HepG2 (cell line): ENCODE measurements around the gene RPL35. TPM values are rescaled to one million over a fixed set of nuclear protein-coding genes. Genes with fewer than 3 reads are reported as not detected.

Experiments
- ATAC-seq: fragments of 200-7000 bp; cut with Tn5 transposase; 3 replicates; pipeline ENCODE4 v1.9.1; 2020; ENCODE audit warnings: mild to moderate bottlenecking, moderate library complexity
- BruUV-seq: library from RNA; stranded (reverse); fragments of 400-500 nt; replicated peaks from 2 replicates; lab custom pipeline; 2021; lab: Mats Ljungman, UMichigan
- CTCF ChIA-PET: fragments of 300-600 bp; formaldehyde crosslinking; extraction: SDS; loops from one replicate; lab custom pipeline; 2021; ENCODE audit warnings: low total read pairs, inconsistent platforms, low intra/inter-chr PET ratio; lab: Yijun Ruan, JAX
- POLR2A ChIA-PET: fragments of 350-600 bp; sonication (Branson Sonifier 250); formaldehyde crosslinking; loops from one replicate; lab custom pipeline; 2020; ENCODE audit warnings: antibody characterized with exemption, inconsistent platforms; lab: Yijun Ruan, JAX
- DNase-seq: peaks from one replicate; pipeline ENCODE4 v3.0.0-alpha.2; 2015; ENCODE audit warnings: low spot score
- FAIRE-seq: peaks from 3 replicates; lab custom pipeline; 2011; peaks lifted over from hg19 to GRCh38; lab: Jason Lieb, UNC
- H2AFZ ChIP-seq: one replicate; pipeline ENCODE4 v1.6.1; 2011; ENCODE audit warnings: low read length, inconsistent platforms
- H3K27ac ChIP-seq: fragments of 300-600 bp; 3 replicates; pipeline ENCODE4 v1.8.0; 2011; ENCODE audit warnings: mixed run types, mild to moderate bottlenecking, mixed read lengths, low read length, inconsistent platforms; ENCODE audit not compliant: insufficient read depth; ENCODE audit errors: extremely low read length
- H3K27me3 ChIP-seq, 2 experiments: fragments of 200-600 bp in 1 of 2; 2 replicates in 1 of 2; 3 replicates in 1 of 2; pipeline versions ENCODE4 v1.6.0 to v1.8.0; 2011; ENCODE audit warnings: low read length in 2 of 2, mild to moderate bottlenecking in 2 of 2, moderate library complexity in 2 of 2, inconsistent platforms in 1 of 2; ENCODE audit not compliant: insufficient read depth in 2 of 2, control insufficient read depth in 1 of 2
- H3K36me3 ChIP-seq, 2 experiments: fragments of 200-600 bp in 1 of 2; replicated peaks in 1 of 2; 2 replicates in 1 of 2; 3 replicates in 1 of 2; pipeline versions ENCODE4 v1.5.1 to v1.8.0; 2011; ENCODE audit warnings: low read length in 2 of 2, inconsistent platforms in 1 of 2; ENCODE audit not compliant: insufficient read depth in 2 of 2, control insufficient read depth in 1 of 2
- H3K4me1 ChIP-seq: 2 replicates; pipeline ENCODE4 v1.5.1; 2012; ENCODE audit warnings: low read length, inconsistent platforms; ENCODE audit not compliant: insufficient read depth
- H3K4me2 ChIP-seq: 2 replicates; pipeline ENCODE4 v1.6.0; 2011; ENCODE audit warnings: low read depth, low read length, inconsistent platforms
- H3K4me3 ChIP-seq, 3 experiments: fragments of 200-600 bp in 1 of 3; sonication (generic), shearing (Covaris generic) in 1 of 3; replicated peaks in 1 of 3; 2 replicates each; pipeline ENCODE4 v1.5.1; 2011 to 2016; ENCODE audit warnings: low read length in 3 of 3, inconsistent platforms in 2 of 3, low read depth in 2 of 3, mild to moderate bottlenecking in 2 of 3, control low read depth in 1 of 3, mixed read lengths in 1 of 3; ENCODE audit not compliant: insufficient read depth in 1 of 3
- H3K79me2 ChIP-seq: one replicate; pipeline ENCODE4 v1.6.1; 2011; ENCODE audit warnings: low read length, inconsistent platforms; ENCODE audit not compliant: insufficient read depth
- H3K9ac ChIP-seq: 2 replicates; pipeline ENCODE4 v1.6.0; 2011; ENCODE audit warnings: mild to moderate bottlenecking, low read depth, low read length, inconsistent platforms; ENCODE audit not compliant: insufficient read depth
- H3K9me3 ChIP-seq: 2 replicates; pipeline ENCODE4 v1.5.1; 2012; ENCODE audit warnings: mild to moderate bottlenecking, low read length
- H4K20me1 ChIP-seq: 2 replicates; pipeline ENCODE4 v1.6.0; 2011; ENCODE audit warnings: inconsistent platforms, mild to moderate bottlenecking, low read length, moderate library complexity; ENCODE audit not compliant: insufficient read depth
- GPBP1L1 ChIP-seq: sonication (generic); formaldehyde crosslinking; IDR thresholded peaks from 2 replicates; pipeline ENCODE4 v1.5.0; 2020; ENCODE audit warnings: mild to moderate bottlenecking, missing genetic modification reagents
- HMGA1 ChIP-seq: sonication (generic); formaldehyde crosslinking; conservative IDR thresholded peaks from 2 replicates; pipeline ENCODE4 v1.4.0; 2020; ENCODE audit warnings: missing genetic modification reagents
- HNRNPK ChIP-seq: fragments of 200-400 bp; formaldehyde crosslinking; IDR thresholded peaks from 2 replicates; pipeline ENCODE4 v1.6.1; 2018; ENCODE audit warnings: low read length, low read depth, moderate library complexity, mild to moderate bottlenecking; ENCODE audit not compliant: poor library complexity, severe bottlenecking
- HOMEZ ChIP-seq: IDR thresholded peaks from 2 replicates; pipeline ENCODE4 v1.6.1; 2016; ENCODE audit warnings: low read depth
- JDP2 ChIP-seq: sonication (generic); formaldehyde crosslinking; IDR thresholded peaks from 2 replicates; pipeline ENCODE4 v1.8.1; 2022; ENCODE audit warnings: missing genetic modification reagents, borderline replicate concordance
- RELA ChIP-seq: sonication (generic); formaldehyde crosslinking; IDR thresholded peaks from 2 replicates; pipeline ENCODE4 v1.4.0; 2020; ENCODE audit warnings: missing genetic modification reagents
- TEAD2 ChIP-seq: sonication (generic); formaldehyde crosslinking; IDR thresholded peaks from 2 replicates; pipeline ENCODE4 v1.9.0; 2021; ENCODE audit warnings: missing genetic modification reagents
- UBTF ChIP-seq: sonication (generic); formaldehyde crosslinking; IDR thresholded peaks from 2 replicates; pipeline ENCODE4 v1.4.0; 2020; ENCODE audit warnings: mild to moderate bottlenecking, missing genetic modification reagents
- YY1 ChIP-seq: IDR thresholded peaks from 2 replicates; pipeline ENCODE4 v1.6.1; 2011; ENCODE audit warnings: low read length, low read depth, moderate library complexity, mild to moderate bottlenecking; ENCODE audit not compliant: insufficient read depth, insufficient replicate concordance
- ZFP1 ChIP-seq: IDR thresholded peaks from 2 replicates; pipeline ENCODE4 v1.6.1; 2016
- ZNF235 ChIP-seq: sonication (generic); formaldehyde crosslinking; IDR thresholded peaks from 2 replicates; pipeline ENCODE4 v1.8.1; 2023; ENCODE audit warnings: mild to moderate bottlenecking, missing genetic modification reagents, borderline replicate concordance
- ZNF644 ChIP-seq: IDR thresholded peaks from 2 replicates; pipeline ENCODE4 v1.6.1; 2016; ENCODE audit warnings: low read depth
- ZNF737 ChIP-seq: sonication (generic); formaldehyde crosslinking; IDR thresholded peaks from 2 replicates; pipeline ENCODE4 v1.5.0; 2020; ENCODE audit warnings: missing genetic modification reagents, mild to moderate bottlenecking, borderline replicate concordance
- WGBS: methylation state at CpG from one replicate; pipeline ENCODE4 v1.1.6; 2017; ENCODE audit warnings: low lambda C conversion rate; 5-methylcytosine and 5-hydroxymethylcytosine counted together
- in situ Hi-C: cut with HindIII; loops from 2 replicates; pipeline ENCODE4 v1.10.0; 2017; ENCODE audit warnings: low pct_unique_long_range_greater_than_20kb; ENCODE audit not compliant: extremely low pct_ligation_motif_present
- intact Hi-C: fragments of 100-400 bp; cut with micrococcal nuclease; formaldehyde crosslinking; loops from one replicate; pipeline ENCODE4 v1.10.0; 2022; ENCODE audit not compliant: unreplicated experiment
- polyA plus RNA-seq, 8 experiments: library from polyadenylated mRNA; depleted of rRNA in 3 of 8; stranded (reverse) in 7 of 8; unstranded in 1 of 8; fragments of >200 nt; fragmentation: Illumina TruSeq in 4 of 8; extraction: Trizol in 4 of 8; gene quantifications; 2 replicates each; pipeline versions ENCODE4 v1.2.1 to v1.2.3, GENCODE V29; 2011 to 2016; ENCODE audit warnings: low read depth in 4 of 8, missing spikeins in 1 of 8, mixed read lengths in 1 of 8; ENCODE audit not compliant: insufficient read depth in 1 of 8
- total RNA-seq, 5 experiments: library from RNA; depleted of rRNA; stranded (reverse); fragments of >200 nt; fragmentation: Illumina TruSeq; extraction: Trizol; gene quantifications; 2 replicates each; pipeline ENCODE4 v1.2.3, GENCODE V29; 2016; ENCODE audit warnings: low read depth in 1 of 5

Gene RPL35
- total and polyA plus RNA-seq, 2 of the 13 experiments (the other 11 are each of a cell fraction or from before 2014, with no cell fraction given): 2,153 to 2,935 TPM

GRCh38 chr9:124814164-124814535, 47.6 kb downstream of the RPL35 start:
- POLR2A ChIA-PET: no interaction called here

GRCh38 chr9:124813501-124814163, 48.1 kb downstream of the RPL35 start:
- intact Hi-C loops (loop anchor here (2.0 kb wide), 1 partner anchor 17 kb away; no protein-coding TSS in a partner anchor), in situ Hi-C loops (no loop called here)
- H3K9me3 ChIP-seq: no peaks in the 10 kb centered on the region
- H3K4me1 ChIP-seq: peaks cover 60% of the 10 kb centered on the region
- ChIA-PET CTCF (no interaction called here), POLR2A (no interaction called here)
- no peak overlapping the region for H3K4me3 ChIP-seq
- ATAC-seq (no peak), DNase-seq (no peak), FAIRE-seq (no peak)
- H3K36me3 ChIP-seq: no peaks in the 10 kb centered on the region
- no peak overlapping the region for H2AFZ ChIP-seq
- WGBS: 64% methylated on average over 8 of the region's 11 CpGs
- no peak overlapping the region for H3K9ac ChIP-seq
- H4K20me1 ChIP-seq: no peaks in the 10 kb centered on the region
- H3K79me2 ChIP-seq: no peaks in the 10 kb centered on the region
- no peak overlapping the region for H3K4me2 ChIP-seq
- H3K27me3 ChIP-seq: no peaks in the 10 kb centered on the region
- H3K27ac ChIP-seq: no peak overlapping the region
- no TSS peak for BruUV-seq
- TF ChIP-seq UBTF (no peak), HNRNPK (no peak), RELA (CRISPR knock-in tag) (no peak), YY1 (no peak), HOMEZ (CRISPR knock-in tag) (no peak), ZNF235 (CRISPR knock-in tag) (no peak), ZNF737 (CRISPR knock-in tag) (no peak), ZFP1 (CRISPR knock-in tag) (no peak), HMGA1 (CRISPR knock-in tag) (no peak), GPBP1L1 (CRISPR knock-in tag) (no peak), TEAD2 (CRISPR knock-in tag) (no peak)

More at GRCh38 chr9:124814164-124814535, 47.6 kb downstream of the RPL35 start:
- Histone ChIP-seq H4K20me1 (no peaks in the 10 kb centered on the region), H3K27ac (no peak overlapping the region), H3K9me3 (no peaks in the 10 kb centered on the region), H3K27me3 (no peaks in the 10 kb centered on the region), H3K4me1 (peaks cover 63% of the 10 kb centered on the region), H3K9ac (no peak overlapping the region), H3K79me2 (no peaks in the 10 kb centered on the region), H2AFZ (no peak overlapping the region), H3K4me2 (no peak overlapping the region), H3K36me3 (no peaks in the 10 kb centered on the region), H3K4me3 (no peak overlapping the region)
- TF ChIP-seq JDP2 (CRISPR knock-in tag): no peak
- no peak for TF ChIP-seq ZNF644 (CRISPR knock-in tag)
- BruUV-seq: no TSS peak
- WGBS: 67% methylated on average over 4 of the region's 5 CpGs
- CTCF ChIA-PET: no interaction called here
- in situ Hi-C loops (no loop called here), intact Hi-C loops (no loop called here)
- DNase-seq (no peak), ATAC-seq (no peak), FAIRE-seq (no peak)
